HT-29 (cell line): Measurements from ENCODE around the gene SLC16A7. TPM values are rescaled to one million over a fixed set of nuclear protein-coding genes. Genes with fewer than 3 reads are reported as not detected.

Experiments
- DNase-seq: peaks from one replicate; pipeline ENCODE4 v3.0.0-alpha.2; 2015; ENCODE audit warnings: low spot score
- small RNA-seq: library from RNA; depleted of rRNA; stranded (forward); fragments of <200 nt; gene quantifications from one replicate; pipeline ENCODE3, GENCODE V24; 2014
- total RNA-seq: library from RNA; depleted of rRNA; stranded (reverse); fragments of >200 nt; shearing (Covaris generic); gene quantifications from 2 replicates; pipeline ENCODE4 v1.2.3, GENCODE V29; 2014

SLC16A7 gene
- total RNA-seq, 1 experiment from 2014 or later: 3.0 TPM

DNA sequence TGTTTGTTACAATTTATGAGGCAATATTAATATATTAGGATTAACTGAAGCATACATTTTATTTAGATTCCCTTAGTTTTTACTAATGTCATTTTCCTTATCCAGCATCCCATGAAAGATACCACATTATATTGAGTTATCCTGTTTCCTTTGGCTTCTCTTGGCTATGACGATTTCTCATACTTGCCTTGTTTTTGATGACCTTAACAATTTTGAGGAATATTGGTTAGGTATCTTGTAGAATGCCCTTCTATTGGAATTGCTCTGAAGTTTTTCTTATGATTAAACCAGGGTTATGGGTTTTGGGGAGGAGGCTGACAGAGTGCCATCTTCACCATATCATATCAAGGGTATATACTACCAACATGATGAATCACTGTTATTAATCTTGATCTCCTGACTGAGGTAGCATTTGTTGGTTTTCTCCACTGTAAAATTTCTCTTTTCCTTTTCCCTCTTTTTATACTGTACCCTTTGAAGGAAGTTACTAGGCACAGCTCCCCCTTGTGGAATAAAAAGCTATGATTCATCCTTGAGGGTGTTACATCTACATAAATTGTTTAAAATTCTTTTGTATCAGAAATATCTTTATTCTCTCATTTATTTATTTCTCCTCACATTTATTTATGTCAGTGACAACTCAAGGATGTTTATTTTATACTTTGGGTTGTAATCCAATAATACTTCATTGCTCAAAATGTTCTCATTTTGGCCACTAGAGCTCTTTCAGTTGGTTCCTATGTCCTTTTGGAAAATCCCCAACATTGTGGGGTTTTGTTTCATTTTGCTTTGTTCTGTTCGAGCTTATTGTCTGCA lies 239.0 kb downstream of the SLC16A7 start:
- DNase-seq: peak; percentile 60

Small RNA genes lying within 50 kb of the gene (small RNA-seq; reads per million reads assigned to genes)
- gene AC079905.2: not detected
- not detected for gene RNU4-20P
